H1 (cell line): Measurements from ENCODE around the gene KRT3. TPM values are rescaled to one million over a fixed set of nuclear protein-coding genes. Genes with fewer than 3 reads are reported as not detected.

Experiments
- CTCF ChIA-PET: fragments of 300-600 bp; sonication (Branson Sonifier 250); formaldehyde crosslinking; loops from one replicate; lab custom pipeline; 2021; ENCODE audit not compliant: partially characterized antibody; lab: Charles Lee
- POLR2A ChIA-PET: fragments of 300-600 bp; sonication (Branson Sonifier 250); formaldehyde crosslinking; loops from one replicate; lab custom pipeline; 2021; ENCODE audit warnings: inconsistent platforms; ENCODE audit not compliant: partially characterized antibody; lab: Charles Lee
- DNase-seq, 2 experiments: peaks; one replicate each; pipeline versions ENCODE4 v3.0.0 to v3.0.0-alpha.2; 2010 to 2022; ENCODE audit warnings: low spot score in 2 of 2, low read depth in 1 of 2, mixed read lengths in 1 of 2
- FAIRE-seq: peaks from 2 replicates; lab custom pipeline; 2011; peaks lifted over from hg19 to GRCh38; lab: Jason Lieb, UNC
- H2AFZ ChIP-seq: 2 replicates; pipeline ENCODE4 v1.8.1; 2012; ENCODE audit warnings: low read length, inconsistent platforms
- H2AK5ac ChIP-seq: 2 replicates; pipeline ENCODE4 v1.6.1; 2013; ENCODE audit warnings: low read depth, low read length
- H2BK120ac ChIP-seq: replicated peaks from 2 replicates; pipeline ENCODE3; 2013; ENCODE audit warnings: low read depth, low read length, inconsistent platforms
- H2BK12ac ChIP-seq: 2 replicates; pipeline ENCODE4 v1.6.1; 2013; ENCODE audit warnings: low read depth, low read length
- H2BK15ac ChIP-seq: 2 replicates; pipeline ENCODE4 v1.6.1; 2013; ENCODE audit warnings: low read length
- H2BK20ac ChIP-seq: 2 replicates; pipeline ENCODE4 v1.6.1; 2013; ENCODE audit warnings: low read length
- H2BK5ac ChIP-seq: 2 replicates; pipeline ENCODE4 v1.6.1; 2013; ENCODE audit warnings: low read depth, low read length
- H3K14ac ChIP-seq: 2 replicates; pipeline ENCODE4 v1.6.1; 2013; ENCODE audit warnings: inconsistent platforms; ENCODE audit not compliant: insufficient read length
- H3K18ac ChIP-seq: 2 replicates; pipeline ENCODE4 v1.6.1; 2013; ENCODE audit warnings: low read length; ENCODE audit errors: extremely low read depth
- H3K23ac ChIP-seq: 2 replicates; pipeline ENCODE4 v1.6.1; 2013; ENCODE audit warnings: inconsistent platforms; ENCODE audit not compliant: insufficient read length
- H3K23me2 ChIP-seq: 2 replicates; pipeline ENCODE4 v1.6.1; 2013; ENCODE audit warnings: low read depth, low read length
- H3K27ac ChIP-seq: 2 replicates; pipeline ENCODE4 v1.6.1; 2011; ENCODE audit warnings: low read depth, low read length, inconsistent platforms
- H3K27me3 ChIP-seq, 4 experiments: replicated peaks in 1 of 4; 1 replicate in 1 of 4; 2 replicates in 3 of 4; pipeline versions ENCODE4 v1.6.1 to v1.8.1; 2011 to 2013; ENCODE audit warnings: low read length in 3 of 4, mild to moderate bottlenecking in 3 of 4, inconsistent platforms in 2 of 4, mixed read lengths in 2 of 4, moderate library complexity in 1 of 4; ENCODE audit not compliant: control insufficient read depth in 3 of 4, insufficient read depth in 3 of 4; ENCODE audit errors: extremely low read depth in 1 of 4
- H3K36me3 ChIP-seq, 4 experiments: 2 replicates each; pipeline versions ENCODE4 v1.6.1 to v1.8.1; 2011 to 2013; ENCODE audit warnings: mild to moderate bottlenecking in 4 of 4, low read length in 3 of 4, moderate library complexity in 2 of 4, control low read depth in 1 of 4, inconsistent platforms in 1 of 4; ENCODE audit not compliant: insufficient read depth in 4 of 4, control insufficient read depth in 2 of 4
- H3K4ac ChIP-seq: replicated peaks from 2 replicates; pipeline ENCODE3; 2013; ENCODE audit warnings: low read length, low read depth, mixed read lengths, inconsistent platforms; ENCODE audit not compliant: insufficient read length
- H3K4me1 ChIP-seq, 4 experiments: replicated peaks in 1 of 4; 1 replicate in 1 of 4; 2 replicates in 3 of 4; pipeline versions ENCODE4 v1.6.1 to v1.8.1; 2011 to 2013; ENCODE audit warnings: low read length in 3 of 4, inconsistent platforms in 2 of 4, mixed read lengths in 1 of 4; ENCODE audit not compliant: insufficient read depth in 4 of 4, control insufficient read depth in 3 of 4
- H3K4me2 ChIP-seq, 2 experiments: 2 replicates each; pipeline versions ENCODE4 v1.6.1 to v1.8.1; 2011 to 2013; ENCODE audit warnings: low read depth in 2 of 2, low read length in 2 of 2, control low read depth in 1 of 2, inconsistent platforms in 1 of 2, mild to moderate bottlenecking in 1 of 2; ENCODE audit not compliant: insufficient read depth in 1 of 2
- H3K4me3 ChIP-seq, 4 experiments: fragments of 200-600, 300-600 bp in 1 of 4; sonication (generic), shearing (Covaris generic), sonication (Bioruptor Twin) in 1 of 4; 2 replicates each; pipeline versions ENCODE4 v1.5.1 to v1.8.1; 2011 to 2016; ENCODE audit warnings: low read length in 4 of 4, low read depth in 3 of 4, control low read depth in 2 of 4, inconsistent platforms in 2 of 4, mild to moderate bottlenecking in 2 of 4, mixed read lengths in 1 of 4, moderate library complexity in 1 of 4; ENCODE audit not compliant: insufficient read depth in 2 of 4; ENCODE audit errors: extremely low read depth in 1 of 4
- H3K56ac ChIP-seq: replicated peaks from 2 replicates; pipeline ENCODE3; 2013; ENCODE audit warnings: low read depth, mild to moderate bottlenecking, mixed read lengths, low read length, inconsistent platforms; ENCODE audit not compliant: insufficient read length
- H3K79me1 ChIP-seq: 2 replicates; pipeline ENCODE4 v1.6.1; 2013; ENCODE audit warnings: low read depth, low read length, control low read depth
- H3K79me2 ChIP-seq, 2 experiments: 2 replicates each; pipeline versions ENCODE4 v1.6.1 to v1.8.1; 2012 to 2013; ENCODE audit warnings: low read length in 2 of 2, mild to moderate bottlenecking in 2 of 2, inconsistent platforms in 1 of 2; ENCODE audit not compliant: insufficient read depth in 2 of 2, control insufficient read depth in 1 of 2
- H3K9ac ChIP-seq, 4 experiments: replicated peaks in 1 of 4; 1 replicate in 1 of 4; 2 replicates in 3 of 4; pipeline versions ENCODE4 v1.6.1 to v1.8.1; 2011 to 2013; ENCODE audit warnings: low read depth in 3 of 4, low read length in 3 of 4, control low read depth in 2 of 4, mild to moderate bottlenecking in 2 of 4, moderate library complexity in 2 of 4, inconsistent platforms in 1 of 4; ENCODE audit errors: extremely low read depth in 1 of 4
- H3K9me3 ChIP-seq, 2 experiments: 2 replicates each; pipeline versions ENCODE4 v1.6.1 to v1.8.1; 2012 to 2013; ENCODE audit warnings: mild to moderate bottlenecking in 2 of 2, moderate library complexity in 2 of 2, control low read depth in 1 of 2, inconsistent platforms in 1 of 2, low read depth in 1 of 2, low read length in 1 of 2, mixed read lengths in 1 of 2; ENCODE audit not compliant: insufficient read depth in 2 of 2
- H4K20me1 ChIP-seq, 2 experiments: replicated peaks in 1 of 2; 2 replicates each; pipeline versions ENCODE3 to v1.8.1; 2011 to 2013; ENCODE audit warnings: inconsistent platforms in 2 of 2, low read length in 2 of 2, mild to moderate bottlenecking in 1 of 2; ENCODE audit not compliant: insufficient read depth in 2 of 2, control insufficient read depth in 1 of 2
- H4K5ac ChIP-seq: 2 replicates; pipeline ENCODE4 v1.6.1; 2013; ENCODE audit warnings: low read length, low read depth, mixed read lengths, inconsistent platforms; ENCODE audit not compliant: insufficient read length
- H4K8ac ChIP-seq: 2 replicates; pipeline ENCODE4 v1.8.0; 2013; ENCODE audit warnings: mild to moderate bottlenecking, moderate library complexity, low read length, inconsistent platforms; ENCODE audit not compliant: insufficient read depth; ENCODE audit errors: extremely low read depth
- H4K91ac ChIP-seq: replicated peaks from 2 replicates; pipeline ENCODE3; 2013; ENCODE audit warnings: low read length, mixed read lengths, inconsistent platforms; ENCODE audit not compliant: insufficient read length
- CBX5 ChIP-seq: fragments of 300-800, 300-1000 bp; sonication (generic); IDR thresholded peaks from 2 replicates; pipeline ENCODE4 v1.7.1; 2016; ENCODE audit warnings: antibody characterized with exemption, low read length, low read depth
- CTBP2 ChIP-seq: IDR thresholded peaks from 2 replicates; pipeline ENCODE4 v1.7.0; 2011; ENCODE audit warnings: borderline replicate concordance, mild to moderate bottlenecking, moderate library complexity, mixed read lengths, low read length; ENCODE audit not compliant: insufficient read depth, insufficient read length
- EGR1 ChIP-seq: IDR thresholded peaks from 2 replicates; pipeline ENCODE4 v1.6.1; 2011; ENCODE audit warnings: low read depth, low read length, borderline replicate concordance
- PHF8 ChIP-seq: fragments of 200-600 bp; sonication (generic); conservative IDR thresholded peaks from 2 replicates; pipeline ENCODE4 v1.7.1; 2012; ENCODE audit warnings: low read depth, mild to moderate bottlenecking, inconsistent platforms, low read length, moderate library complexity
- POU5F1 ChIP-seq: IDR thresholded peaks from 2 replicates; pipeline ENCODE4 v1.6.1; 2011; ENCODE audit warnings: low read depth, mild to moderate bottlenecking, low read length, moderate library complexity
- RBBP5 ChIP-seq: IDR thresholded peaks from 2 replicates; pipeline ENCODE4 v1.7.1; 2012; ENCODE audit warnings: low read depth, mild to moderate bottlenecking, inconsistent platforms, low read length, moderate library complexity, borderline replicate concordance
- SAP30 ChIP-seq: fragments of 300-600 bp; sonication (generic); IDR thresholded peaks from 2 replicates; pipeline ENCODE4 v1.7.1; 2012; ENCODE audit warnings: low read length, moderate library complexity, mild to moderate bottlenecking, inconsistent platforms; ENCODE audit not compliant: insufficient read depth, insufficient replicate concordance
- SIN3A ChIP-seq, 2 experiments: IDR thresholded peaks in 1 of 2; conservative IDR thresholded peaks in 1 of 2; 2 replicates each; pipeline ENCODE4 v1.6.1; 2011 to 2012; ENCODE audit warnings: low read length in 2 of 2, improper control_type of control experiment in 1 of 2, low read depth in 1 of 2, mild to moderate bottlenecking in 1 of 2
- SP2 ChIP-seq: IDR thresholded peaks from 2 replicates; pipeline ENCODE4 v1.6.1; 2012; ENCODE audit warnings: mild to moderate bottlenecking, low read length, inconsistent platforms
- SP4 ChIP-seq: IDR thresholded peaks from 2 replicates; pipeline ENCODE4 v1.6.1; 2012; ENCODE audit warnings: low read length, inconsistent platforms
- SRF ChIP-seq: IDR thresholded peaks from 2 replicates; pipeline ENCODE4 v1.6.1; 2011; ENCODE audit warnings: mild to moderate bottlenecking, low read depth, low read length, moderate library complexity
- TEAD4 ChIP-seq: IDR thresholded peaks from 2 replicates; pipeline ENCODE4 v1.6.1; 2012; ENCODE audit warnings: low read depth, low read length, inconsistent platforms, mixed read lengths
- YY1 ChIP-seq: IDR thresholded peaks from 2 replicates; pipeline ENCODE4 v1.6.1; 2011; ENCODE audit warnings: low read depth, mild to moderate bottlenecking, low read length
- WGBS, 2 experiments: shearing (Covaris generic) in 1 of 2; methylation state at CpG; one replicate each; pipeline versions ENCODE4 v1.1.6 to v1.1.7; 2013 to 2015; ENCODE audit warnings: low lambda C conversion rate in 2 of 2, mixed read lengths in 2 of 2, inconsistent platforms in 1 of 2, low coverage in 1 of 2, missing lambda C conversion rate in 1 of 2; ENCODE audit not compliant: insufficient replicate concordance in 2 of 2, insufficient coverage in 1 of 2, insufficient read length in 1 of 2; ENCODE audit errors: extremely low coverage in 1 of 2, missing lambda C conversion rate in 1 of 2; 5-methylcytosine and 5-hydroxymethylcytosine counted together
- polyA plus RNA-seq, 7 experiments: library from polyadenylated mRNA; depleted of rRNA in 3 of 7; stranded (reverse) in 5 of 7; unstranded in 2 of 7; fragments of >200 nt in 5 of 7; fragments of 200-250 nt in 2 of 7; gene quantifications; 1 replicate in 5 of 7; 2 replicates in 1 of 7; 4 replicates in 1 of 7; pipeline versions ENCODE4 v1.2.1 to v1.2.3, GENCODE V29; 2011 to 2013; ENCODE audit warnings: missing spikeins in 2 of 7, mixed read lengths in 2 of 7
- total RNA-seq: library from RNA; stranded (reverse); fragmentation: NEBNext Ultra II Directional; extraction: Animal tissue kit (Norgen Biotek cat#: 25700); gene quantifications from 2 replicates; pipeline ENCODE4 v1.2.1, GENCODE V29; 2021

The KRT3 gene
- total and polyA plus RNA-seq, 2 of the 8 experiments (the other 6 are each of a cell fraction or from before 2014, with no cell fraction given): not detected

DNA sequence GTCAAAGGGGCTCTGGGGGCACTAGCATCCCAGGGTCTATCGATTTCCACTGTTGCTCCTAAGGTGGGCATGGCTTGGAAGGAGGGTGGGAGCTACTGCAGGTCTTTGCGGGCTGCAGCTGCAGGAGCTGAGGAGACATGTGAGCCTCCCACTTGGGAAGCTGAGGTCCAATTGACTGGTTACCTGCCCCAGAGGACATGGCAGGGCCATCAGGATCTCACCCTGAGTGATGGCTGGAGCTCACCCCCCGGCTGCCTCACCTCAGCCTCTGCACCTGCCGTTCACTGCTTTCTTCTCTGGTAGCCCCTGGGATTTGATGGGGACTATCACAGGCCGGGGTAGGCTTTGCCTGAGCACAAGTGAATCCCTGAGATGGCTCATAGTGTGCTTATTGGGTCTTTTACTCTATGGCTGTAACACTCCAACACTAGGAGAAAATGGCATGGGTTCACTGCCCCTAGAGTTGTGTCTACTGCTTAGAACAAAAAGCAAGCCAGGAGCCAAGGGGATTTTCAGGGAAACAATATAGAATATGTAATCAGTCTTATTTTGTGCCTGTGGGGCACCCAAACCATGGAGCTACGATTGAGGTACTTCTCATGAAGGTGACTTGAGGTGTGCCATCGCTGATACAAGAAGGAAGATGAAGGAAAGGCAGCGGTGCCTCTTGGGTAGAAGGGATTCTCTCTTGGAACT, 21.2 kb upstream of the KRT3 start:
- H2AFZ ChIP-seq: no peak overlapping the region
- H4K8ac ChIP-seq: no peak overlapping the region
- no peaks in the 10 kb centered on the region for H4K20me1 ChIP-seq
- no peaks in the 10 kb centered on the region for H3K79me1 ChIP-seq
- FAIRE-seq (no peak), DNase-seq (no peak)
- ChIA-PET POLR2A (no interaction called here), CTCF (interaction anchor here (0.5 to 1.7 kb wide), 3 partner anchors 9 to 539 kb away, joined by 3 to 6 read pairs (median 4); no protein-coding TSS in a partner anchor)
- no peak overlapping the region for H3K18ac ChIP-seq
- no peaks in the 10 kb centered on the region for H3K23me2 ChIP-seq
- no peaks in the 10 kb centered on the region for H3K79me2 ChIP-seq
- H3K36me3 ChIP-seq: no peaks in the 10 kb centered on the region
- H3K4me2 ChIP-seq: no peak overlapping the region
- H3K27ac ChIP-seq: no peak overlapping the region
- no peak overlapping the region for H4K91ac ChIP-seq
- H3K14ac ChIP-seq: no peak overlapping the region
- H3K27me3 ChIP-seq: no peaks in the 10 kb centered on the region
- no peak overlapping the region for H3K4ac ChIP-seq
- no peak overlapping the region for H3K9ac ChIP-seq
- TF ChIP-seq SIN3A (conservative IDR thresholded peaks at IDR 0.05 in 1 of 2, IDR thresholded peaks at IDR 0.05 in 1 of 2; ENCODE audit: low read depth in 1 of 2, low read length in 2 of 2) (no peak), POU5F1 (no peak), CTBP2 (no peak), TEAD4 (no peak), SP2 (no peak), CBX5 (no peak), SAP30 (no peak), PHF8 (no peak), RBBP5 (no peak), SP4 (no peak), YY1 (no peak), EGR1 (no peak), SRF (no peak)
- no peaks in the 10 kb centered on the region for H3K4me1 ChIP-seq
- no peaks in the 10 kb centered on the region for H3K9me3 ChIP-seq
- H3K56ac ChIP-seq: no peak overlapping the region
- no peak overlapping the region for H4K5ac ChIP-seq
- no peak overlapping the region for H3K23ac ChIP-seq
- 90% methylated on average over 7 of the region's 8 CpGs; no CpG with 5 or more reads in 1 of the 2 experiments for WGBS, 2 experiments
- no peak overlapping the region for H3K4me3 ChIP-seq
- H2BK20ac ChIP-seq: no peak overlapping the region
- no peak overlapping the region for H2BK12ac ChIP-seq
- H2BK15ac ChIP-seq: no peak overlapping the region
- no peak overlapping the region for H2BK120ac ChIP-seq
- no peak overlapping the region for H2BK5ac ChIP-seq
- H2AK5ac ChIP-seq: no peak overlapping the region
